Endothelial cell of hepatic sinusoid (primary cell): Measurements from ENCODE around the gene TUBGCP6.

ENCODE experiments used
- in situ Hi-C: cut with HindIII; loops from 2 replicates; pipeline ENCODE4 v1.10.0; 2017; ENCODE audit warnings: low sequenced_read_pairs

TUBGCP6 gene

DNA sequence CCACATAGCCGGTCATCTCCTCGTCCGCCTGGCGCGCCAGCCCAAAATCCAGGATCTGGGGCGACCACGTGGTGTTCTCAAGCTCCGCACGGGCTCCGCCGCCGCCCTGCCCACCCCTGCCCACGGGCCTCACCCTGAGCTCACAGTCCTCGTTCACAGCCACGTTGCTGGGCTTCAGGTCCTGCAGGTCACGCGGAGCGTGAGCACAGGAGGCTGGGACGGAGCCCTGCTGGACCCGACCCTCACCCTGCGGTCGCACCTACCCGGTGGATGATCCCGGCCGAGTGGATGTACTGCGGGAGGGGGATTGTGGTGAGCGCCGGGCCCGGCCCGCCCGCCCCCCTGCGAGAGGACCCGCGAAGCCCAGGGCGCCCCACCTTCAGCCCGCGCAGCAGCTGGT, 22.2 kb upstream of the TUBGCP6 start:
- in situ Hi-C loops = no loop called here

GRCh38 chr22:50264946-50265669, 20.3 kb upstream of the TUBGCP6 start:
- in situ Hi-C loops = no loop called here

- in situ Hi-C loops = no loop called here
Measured at GRCh38 chr22:50264104-50264745, 19.4 kb upstream of the TUBGCP6 start.

DNA sequence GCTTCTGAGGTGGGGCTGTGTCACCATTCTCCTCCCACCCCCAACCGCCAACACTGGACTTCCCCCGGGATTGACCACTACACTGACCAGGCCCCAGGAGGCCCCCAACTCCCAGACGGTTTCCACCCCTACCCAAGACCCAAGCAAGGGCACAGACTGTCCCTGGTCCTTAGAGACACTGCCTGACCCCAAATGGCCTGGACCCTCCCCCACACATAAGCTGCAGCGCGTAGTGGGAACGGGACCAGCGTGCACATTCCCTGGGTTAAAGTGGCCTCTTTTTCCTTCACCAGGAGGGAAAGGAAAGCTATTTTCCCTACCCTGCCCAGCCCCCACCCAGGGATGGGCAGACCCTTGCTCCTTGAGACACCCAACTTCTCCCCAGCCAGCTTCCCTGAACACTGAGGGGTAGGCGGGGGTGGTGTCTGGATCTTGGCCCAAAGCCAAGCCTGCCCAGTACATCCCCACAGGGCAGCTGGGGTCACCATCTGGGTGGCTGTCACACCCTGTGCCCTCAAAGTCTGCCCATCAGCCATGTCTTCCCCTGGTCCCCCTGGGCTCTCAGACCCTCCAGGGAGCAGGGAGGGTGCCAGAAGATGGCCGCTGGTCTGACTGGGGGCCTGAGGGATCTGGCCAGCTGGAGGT, 18.3 kb upstream of the TUBGCP6 start:
- in situ Hi-C loops = no loop called here

DNA sequence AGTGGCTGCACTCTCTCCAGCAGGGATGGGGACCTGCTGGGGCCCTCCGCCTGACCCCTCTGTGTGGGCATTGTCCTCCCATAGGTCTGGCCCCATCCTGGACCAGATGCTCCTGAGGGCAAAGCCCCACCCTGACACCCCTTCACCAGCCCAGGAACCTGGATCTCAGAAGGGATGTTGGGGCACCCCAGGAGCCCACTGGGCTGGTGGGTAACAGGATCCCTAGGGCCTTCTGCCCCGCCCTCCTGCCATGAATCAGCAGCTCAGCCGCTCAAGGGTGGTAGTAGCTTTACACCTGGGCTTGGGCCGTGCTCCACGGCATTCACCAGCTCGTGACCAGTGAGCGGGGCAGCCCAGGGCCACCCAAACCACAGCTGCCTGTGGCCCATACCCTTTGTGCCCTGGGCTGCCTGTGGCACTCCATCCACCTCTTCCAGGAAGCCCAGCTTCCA, 17.7 kb upstream of the TUBGCP6 start:
- in situ Hi-C loops = no loop called here

DNA sequence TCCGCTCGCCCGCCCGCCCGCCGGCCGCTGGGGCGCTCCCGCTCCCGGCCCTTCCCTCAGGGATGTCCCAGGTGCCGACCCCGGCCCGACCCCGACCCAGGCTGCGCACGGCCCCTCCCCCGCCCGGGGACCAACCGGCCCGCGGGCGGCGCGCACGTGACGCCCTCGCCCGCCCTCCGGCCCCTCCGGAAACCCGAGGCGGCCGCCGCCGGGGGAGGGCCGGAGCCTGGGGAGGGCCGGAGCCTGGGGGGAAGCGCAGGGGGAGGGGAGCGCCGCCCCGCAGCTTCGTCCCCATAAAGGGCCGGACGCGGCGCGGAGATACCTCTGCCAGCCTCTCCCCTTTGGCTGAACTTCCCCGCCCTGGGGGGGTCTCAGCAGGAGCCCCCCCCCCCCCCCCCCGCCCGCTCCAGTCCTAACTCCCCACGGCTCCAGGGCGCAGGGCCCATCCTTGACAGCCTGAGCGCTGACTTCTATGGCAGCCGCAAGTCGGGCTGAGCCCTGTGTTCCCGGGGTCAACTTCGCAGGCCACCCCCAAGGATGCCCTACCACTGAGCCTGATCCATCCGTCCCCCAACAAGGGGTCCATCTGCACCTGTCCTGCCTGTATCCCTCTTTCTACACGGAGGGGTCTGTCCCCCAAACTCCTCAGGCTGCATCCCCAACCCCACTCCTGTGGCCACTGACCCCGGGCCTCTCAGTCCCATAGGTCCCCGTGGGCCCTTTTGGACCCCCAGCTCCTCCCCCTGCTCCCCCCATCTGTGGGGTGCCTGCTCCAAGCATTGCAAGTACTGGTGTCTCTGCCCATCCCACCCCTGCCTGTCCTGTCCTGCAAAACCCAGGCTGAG, 17.0 kb upstream of the TUBGCP6 start, which contains the start of gene MAPK12:
Gene MAPK12, minus strand, starts transcription at position 69 of the 845 bp plus-strand sequence. CDS start 174 bp downstream, outside the sequence.
- in situ Hi-C loops = no loop called here

GRCh38 chr22:50260801-50261614, 16.2 kb upstream of the TUBGCP6 start:
- in situ Hi-C loops = no loop called here

DNA sequence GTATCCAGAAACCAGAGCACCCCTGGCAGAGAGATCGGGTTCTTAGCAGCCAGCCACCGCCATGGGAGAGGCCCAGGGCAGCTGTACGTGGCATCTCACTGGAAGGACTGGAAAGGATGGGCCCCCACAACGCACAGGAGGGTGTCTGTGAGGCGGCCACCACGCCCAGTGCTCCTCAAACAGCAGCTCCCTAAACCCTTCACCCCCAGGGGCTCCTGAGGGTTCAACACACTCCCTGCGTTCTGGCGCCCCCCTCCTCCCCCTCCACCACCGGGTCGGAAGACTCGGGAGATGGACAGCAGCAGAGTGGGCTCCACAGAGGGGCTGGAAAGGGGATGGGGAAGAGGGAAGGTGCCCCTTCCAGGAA, 15.6 kb upstream of the TUBGCP6 start:
- in situ Hi-C loops = no loop called here

DNA sequence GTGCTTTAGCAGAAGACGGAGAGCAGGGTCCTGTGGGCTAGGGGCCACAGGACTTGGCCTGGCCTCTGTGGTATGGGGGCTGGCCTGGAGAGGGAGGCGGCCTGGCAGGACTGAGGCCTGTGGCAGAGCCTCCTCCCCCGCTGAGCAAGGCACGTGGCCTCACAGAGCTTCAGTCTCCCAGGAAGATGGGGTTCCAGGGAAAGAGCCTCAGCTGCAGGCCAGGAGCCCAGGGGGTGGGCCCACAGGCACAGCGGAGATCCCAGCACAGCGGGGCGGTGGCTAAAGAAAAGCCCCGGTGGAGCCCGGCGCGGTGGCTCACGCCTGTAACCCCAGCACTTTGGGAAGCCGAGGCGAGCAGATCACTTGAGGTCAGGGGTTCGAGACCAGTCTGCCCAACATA, 14.5 kb upstream of the TUBGCP6 start:
- in situ Hi-C loops = no loop called here

- in situ Hi-C loops = no loop called here
Measured at GRCh38 chr22:50258361-50259292, 13.8 kb upstream of the TUBGCP6 start.

GRCh38 chr22:50257451-50258360, 12.9 kb upstream of the TUBGCP6 start:
- in situ Hi-C loops = no loop called here

DNA sequence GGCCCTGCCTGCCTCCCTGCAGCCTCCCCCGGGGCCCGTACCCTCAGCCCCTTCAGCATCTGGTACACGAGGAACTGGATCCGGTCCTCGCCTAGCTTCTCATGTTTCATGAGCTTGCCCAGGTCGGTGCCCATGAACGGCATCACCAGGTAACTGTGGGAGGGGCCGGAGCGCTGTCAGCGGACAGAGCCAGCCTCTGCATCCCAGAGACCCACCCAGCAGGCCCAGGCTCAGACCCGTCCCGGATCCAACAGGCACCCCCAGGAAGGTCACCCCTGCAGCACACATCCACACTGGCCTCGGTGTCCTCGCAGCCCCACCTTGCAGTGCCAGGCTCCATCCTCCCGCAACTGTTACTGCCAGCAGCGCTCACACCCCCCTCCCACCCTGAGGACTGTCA, 12.2 kb upstream of the TUBGCP6 start:
- in situ Hi-C loops = no loop called here

DNA sequence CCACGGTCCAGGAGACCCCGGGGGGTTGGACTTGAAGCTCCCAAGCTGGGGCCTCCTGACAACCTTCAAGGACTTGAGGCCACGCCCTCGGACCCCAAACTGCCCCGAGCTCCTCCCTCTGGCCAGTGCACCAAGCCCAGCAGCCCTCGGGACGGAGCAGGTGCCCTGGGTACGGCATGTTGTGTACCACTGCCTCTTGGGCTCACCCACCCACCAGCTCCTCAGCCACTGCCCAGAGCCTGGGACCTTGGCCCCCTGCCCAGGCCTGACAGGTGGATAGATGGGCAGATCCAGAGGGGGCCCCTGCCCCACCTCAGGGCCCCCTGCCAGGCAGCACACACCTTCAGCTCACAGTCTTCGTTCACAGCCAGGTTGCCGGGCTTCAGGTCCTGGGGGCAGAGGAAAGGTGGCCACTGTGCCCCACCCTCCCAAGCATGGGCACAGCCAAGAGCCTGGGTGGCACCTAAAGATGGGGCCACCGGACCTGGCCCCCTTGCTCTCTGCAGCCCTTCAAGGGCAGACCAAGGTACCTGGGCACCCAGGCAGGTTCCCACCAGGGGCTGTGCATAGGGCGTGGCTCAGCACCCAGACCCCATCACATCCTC, 11.5 kb upstream of the TUBGCP6 start:
- in situ Hi-C loops = no loop called here

DNA sequence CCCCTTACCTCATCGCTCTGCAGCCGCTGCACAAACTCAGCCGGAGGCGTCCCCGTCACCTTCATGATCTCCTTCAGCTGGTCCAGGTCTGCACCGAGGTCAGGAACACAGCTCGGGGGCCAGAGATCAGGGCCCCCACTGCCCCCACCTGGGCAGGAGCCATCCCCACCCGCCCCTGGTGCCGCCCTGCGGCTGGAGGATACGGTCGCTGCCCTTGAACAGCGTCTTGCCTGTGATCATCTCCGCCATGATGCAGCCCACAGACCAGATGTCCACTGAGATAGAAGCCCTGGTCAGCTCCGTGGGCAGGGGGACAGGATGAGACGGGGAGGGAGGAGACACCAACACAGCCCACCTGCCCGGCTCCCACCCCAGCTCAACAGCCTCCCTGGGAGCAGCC, 10.8 kb upstream of the TUBGCP6 start:
- in situ Hi-C loops = no loop called here

- in situ Hi-C loops = no loop called here
Measured at GRCh38 chr22:50255099-50255498, 10.3 kb upstream of the TUBGCP6 start.

GRCh38 chr22:50253941-50254340, 9.1 kb upstream of the TUBGCP6 start:
- in situ Hi-C loops = no loop called here

GRCh38 chr22:50253046-50253915, 8.5 kb upstream of the TUBGCP6 start:
- in situ Hi-C loops = no loop called here
